MCF 10A (cell line): ENCODE measurements around the gene ACOX1. TPM values are rescaled to one million over a fixed set of nuclear protein-coding genes. Genes with fewer than 3 reads are reported as not detected.

Experiments used
- BruUV-seq: library from RNA; stranded (reverse); fragments of 400-500 nt; replicated peaks from 2 replicates; lab custom pipeline; 2021; lab: Mats Ljungman, UMichigan
- CTCF ChIA-PET: fragments of 300-600 bp; sonication (Branson Sonifier 250); formaldehyde crosslinking; extraction: SDS; loops from one replicate; lab custom pipeline; 2021; ENCODE audit warnings: antibody characterized with exemption, inconsistent platforms; lab: Yijun Ruan, JAX
- POLR2A ChIA-PET: fragments of 300-600, 350-650 bp; sonication (Branson Sonifier 250); formaldehyde crosslinking; extraction: SDS; loops from one replicate; lab custom pipeline; 2020; ENCODE audit warnings: antibody characterized with exemption, inconsistent platforms; lab: Yijun Ruan, JAX
- DNase-seq: peaks from one replicate; pipeline ENCODE4 v3.0.0-alpha.2; 2018; ENCODE audit not compliant: unreplicated experiment
- H3K27ac Mint-ChIP-seq: one replicate; pipeline ENCODE4 v1.8.0; 2022; ENCODE audit warnings: mild to moderate bottlenecking, low read depth, mixed read lengths; ENCODE audit not compliant: unreplicated experiment
- H3K27me3 Mint-ChIP-seq: one replicate; pipeline ENCODE4 v1.8.0; 2022; ENCODE audit warnings: mixed read lengths; ENCODE audit not compliant: insufficient read depth, unreplicated experiment
- H3K36me3 Mint-ChIP-seq: one replicate; pipeline ENCODE4 v1.8.0; 2022; ENCODE audit warnings: mild to moderate bottlenecking, moderate library complexity, mixed read lengths; ENCODE audit not compliant: insufficient read depth, unreplicated experiment
- H3K4me1 Mint-ChIP-seq: one replicate; pipeline ENCODE4 v1.8.0; 2022; ENCODE audit warnings: mixed read lengths; ENCODE audit not compliant: insufficient read depth, unreplicated experiment
- H3K4me3 Mint-ChIP-seq: one replicate; pipeline ENCODE4 v1.8.0; 2022; ENCODE audit warnings: mild to moderate bottlenecking, moderate library complexity, mixed read lengths; ENCODE audit not compliant: unreplicated experiment
- H3K9me3 Mint-ChIP-seq: one replicate; pipeline ENCODE4 v1.8.0; 2022; ENCODE audit warnings: mixed read lengths; ENCODE audit not compliant: unreplicated experiment
- intact Hi-C: fragments of 100-400 bp; cut with micrococcal nuclease; formaldehyde crosslinking; loops from 2 replicates; pipeline ENCODE4 v1.14.1; 2022
- total RNA-seq: library from RNA; stranded (reverse); gene quantifications from 2 replicates; pipeline ENCODE4 v1.2.3, GENCODE V29; 2022
- TF ChIP-seq, protein P1 (sequence below): fragments of 200-600 bp; IDR thresholded peaks from one replicate; pipeline ENCODE4 v1.8.0; 2022; ENCODE audit warnings: antibody characterized with exemption, mild to moderate bottlenecking; ENCODE audit not compliant: unreplicated experiment

The ACOX1 gene
- total RNA-seq, 1 experiment from 2014 or later, result 23.4 TPM

DNA sequence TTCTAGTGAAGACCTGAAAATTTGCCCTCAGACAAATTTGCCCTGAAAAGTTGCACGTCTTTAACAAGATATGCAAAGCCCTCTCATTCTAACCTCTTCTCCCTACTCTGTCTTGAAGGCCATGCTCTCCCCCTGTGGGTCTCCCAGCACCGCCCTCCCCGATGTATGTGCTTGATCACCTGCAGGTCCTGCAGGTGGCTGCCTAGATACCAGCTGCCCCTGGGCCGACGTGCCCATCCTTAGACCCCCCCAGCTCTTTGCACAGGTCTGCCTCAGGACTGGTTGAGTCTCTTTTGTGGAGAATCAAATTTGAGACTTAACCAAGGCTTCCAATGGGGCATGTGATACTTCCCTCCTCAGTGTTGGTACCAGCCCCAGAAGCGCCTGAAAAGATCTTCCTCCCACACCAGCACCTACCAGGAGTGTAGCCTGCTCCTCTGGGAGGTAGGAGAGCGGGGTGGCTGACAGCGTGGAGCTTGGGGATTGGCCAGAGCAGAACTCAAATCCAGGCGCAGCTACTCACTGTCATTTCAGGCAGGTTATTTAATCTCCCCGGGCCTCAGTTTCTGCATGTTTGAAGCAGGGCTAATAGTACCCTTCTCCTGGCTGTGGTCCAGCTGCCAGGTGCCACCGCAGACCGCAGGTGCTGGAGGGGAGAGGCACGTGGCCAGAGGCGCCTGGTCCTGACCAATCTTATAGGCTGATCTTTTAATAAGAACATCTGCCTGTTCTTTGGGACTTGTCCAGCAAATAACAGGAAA is 69.7 kb downstream of the ACOX1 start:
- H3K36me3 Mint-ChIP-seq, result peaks cover 13% of the 10 kb centered on the region
- H3K9me3 Mint-ChIP-seq, result no peaks in the 10 kb centered on the region
- CTCF ChIA-PET, result interaction anchor here (0.5 to 1.6 kb wide), 7 partner anchors 33 to 506 kb away, joined by 3 to 6 read pairs (median 3); no protein-coding TSS in a partner anchor
- POLR2A ChIA-PET, result interaction anchor here (0.5 to 1.6 kb wide), 12 partner anchors 9 to 167 kb away, joined by 3 to 6 read pairs (median 4); partner anchors contain the start of gene TRIM65
- H3K27me3 Mint-ChIP-seq, result no peaks in the 10 kb centered on the region
- no peak overlapping the region for H3K27ac Mint-ChIP-seq
- peaks cover 22% of the 10 kb centered on the region for H3K4me1 Mint-ChIP-seq
- BruUV-seq, result no TSS peak
- no peak overlapping the region for H3K4me3 Mint-ChIP-seq
- intact Hi-C loops, result loop anchor here (5.0 kb wide), 1 partner anchor 273 kb away; no protein-coding TSS in a partner anchor
- peak; percentile 57 for DNase-seq
- TF ChIP-seq, protein P1, sequence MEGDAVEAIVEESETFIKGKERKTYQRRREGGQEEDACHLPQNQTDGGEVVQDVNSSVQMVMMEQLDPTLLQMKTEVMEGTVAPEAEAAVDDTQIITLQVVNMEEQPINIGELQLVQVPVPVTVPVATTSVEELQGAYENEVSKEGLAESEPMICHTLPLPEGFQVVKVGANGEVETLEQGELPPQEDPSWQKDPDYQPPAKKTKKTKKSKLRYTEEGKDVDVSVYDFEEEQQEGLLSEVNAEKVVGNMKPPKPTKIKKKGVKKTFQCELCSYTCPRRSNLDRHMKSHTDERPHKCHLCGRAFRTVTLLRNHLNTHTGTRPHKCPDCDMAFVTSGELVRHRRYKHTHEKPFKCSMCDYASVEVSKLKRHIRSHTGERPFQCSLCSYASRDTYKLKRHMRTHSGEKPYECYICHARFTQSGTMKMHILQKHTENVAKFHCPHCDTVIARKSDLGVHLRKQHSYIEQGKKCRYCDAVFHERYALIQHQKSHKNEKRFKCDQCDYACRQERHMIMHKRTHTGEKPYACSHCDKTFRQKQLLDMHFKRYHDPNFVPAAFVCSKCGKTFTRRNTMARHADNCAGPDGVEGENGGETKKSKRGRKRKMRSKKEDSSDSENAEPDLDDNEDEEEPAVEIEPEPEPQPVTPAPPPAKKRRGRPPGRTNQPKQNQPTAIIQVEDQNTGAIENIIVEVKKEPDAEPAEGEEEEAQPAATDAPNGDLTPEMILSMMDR, result no peak

DNA sequence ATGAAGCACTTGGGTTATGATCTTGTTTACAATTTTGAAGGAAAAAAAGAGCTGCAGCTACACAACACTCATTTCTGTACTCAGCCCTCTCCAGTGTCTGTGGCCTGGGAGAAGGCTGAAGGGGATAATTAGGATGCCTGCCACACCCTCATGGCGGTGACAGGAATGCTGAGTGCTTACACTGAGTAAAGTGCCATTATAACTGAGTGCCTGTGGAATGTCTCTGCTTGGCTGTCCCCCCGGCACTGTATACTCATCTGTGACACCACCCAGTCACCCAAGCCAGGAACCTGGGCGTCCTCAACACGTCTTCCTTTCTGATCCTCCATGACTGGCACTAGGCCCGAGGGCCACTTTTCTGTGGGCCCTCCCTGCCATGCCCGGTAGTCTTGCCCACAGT is 70.8 kb downstream of the ACOX1 start:
- Mint-ChIP-seq H3K27me3 (no peaks in the 10 kb centered on the region), H3K9me3 (no peaks in the 10 kb centered on the region), H3K27ac (no peak overlapping the region), H3K4me3 (no peak overlapping the region), H3K4me1 (peaks cover 22% of the 10 kb centered on the region), H3K36me3 (peaks cover 13% of the 10 kb centered on the region)
- ChIA-PET POLR2A (interaction anchor here (0.8 to 1.6 kb wide), 4 partner anchors 9 to 12 kb away, joined by 3 to 4 read pairs (median 4); no protein-coding TSS in a partner anchor), CTCF (no interaction called here)
- intact Hi-C loops, result loop anchor here (5.0 kb wide), 1 partner anchor 274 kb away; no protein-coding TSS in a partner anchor
- no peak for DNase-seq
- TF ChIP-seq, protein P1, result no peak
- no TSS peak for BruUV-seq

DNA sequence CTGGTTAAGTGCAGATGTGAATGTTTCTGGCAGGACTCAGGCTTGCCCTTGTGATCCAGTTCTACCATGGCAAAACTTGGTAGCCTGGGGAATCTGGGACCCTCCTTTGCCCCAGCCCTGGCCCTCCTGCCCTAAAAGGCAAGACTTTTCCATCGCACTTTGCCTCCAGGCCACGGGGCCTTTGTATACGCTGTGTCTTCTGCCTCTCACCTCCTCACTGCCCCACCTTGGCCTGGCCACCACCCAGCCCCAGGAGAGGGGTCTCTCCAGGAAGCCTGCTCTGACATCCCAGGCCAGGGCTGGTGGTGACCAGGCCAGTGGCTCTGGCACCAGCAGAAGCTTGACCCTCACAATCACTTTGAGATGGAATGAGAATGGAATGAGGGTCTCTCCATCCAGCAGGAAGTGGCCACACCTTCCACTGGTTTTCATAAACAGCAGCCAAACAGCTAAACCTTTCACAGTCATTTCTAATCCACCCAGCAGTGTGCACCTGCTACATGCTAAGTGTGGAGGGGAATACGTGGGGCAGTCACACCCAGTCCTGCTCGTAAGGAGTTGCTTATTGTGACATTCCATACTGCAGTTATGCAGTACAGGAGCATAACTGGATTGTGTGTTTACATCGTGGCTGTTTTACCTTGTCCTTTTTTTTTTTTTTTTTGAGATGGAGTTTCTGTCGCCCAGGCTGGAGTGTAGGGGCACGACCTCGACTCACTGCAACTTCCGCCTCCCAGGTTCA is 72.7 kb downstream of the ACOX1 start:
- Mint-ChIP-seq H3K4me1 (peaks cover 22% of the 10 kb centered on the region), H3K36me3 (peaks cover 8% of the 10 kb centered on the region), H3K27me3 (no peaks in the 10 kb centered on the region), H3K27ac (no peak overlapping the region), H3K4me3 (peak overlapping the region; percentile 21), H3K9me3 (no peaks in the 10 kb centered on the region)
- no peak for DNase-seq
- CTCF ChIA-PET, result interaction anchor here (0.6 to 2.3 kb wide), 14 partner anchors 16 to 309 kb away, joined by 3 to 14 read pairs (median 4); partner anchors contain the start of genes ACOX1, CDK3, RECQL5 and SAP30BP
- TF ChIP-seq, protein P1, result no peak
- BruUV-seq, result no TSS peak
- intact Hi-C loops, result loop anchor here (5.0 kb wide), 1 partner anchor 276 kb away; no protein-coding TSS in a partner anchor
- POLR2A ChIA-PET, result interaction anchor here (0.5 to 4.6 kb wide), 18 partner anchors 10 to 358 kb away, joined by 3 to 34 read pairs (median 5); partner anchors contain the start of genes FBF1, GALK1, SRP68 and TRIM47
